H9 (cell line): ENCODE results near the gene ICE1. TPM values are rescaled to one million over a fixed set of nuclear protein-coding genes. Genes with fewer than 3 reads are reported as not detected.

Experiments used
- DNase-seq: peaks from one replicate; pipeline ENCODE4 v3.0.0-alpha.2; 2017
- H2AFZ ChIP-seq: one replicate; pipeline ENCODE4 v1.6.1; 2013; ENCODE audit warnings: mild to moderate bottlenecking, low read length, control low read depth, moderate library complexity
- H2AK5ac ChIP-seq: 2 replicates; pipeline ENCODE4 v1.6.1; 2013; ENCODE audit warnings: low read length, control low read depth, mixed read lengths; ENCODE audit not compliant: insufficient read length
- H2BK120ac ChIP-seq: one replicate; pipeline ENCODE4 v1.6.1; 2013; ENCODE audit warnings: low read depth, mild to moderate bottlenecking, low read length, control low read depth, inconsistent platforms; ENCODE audit not compliant: poor library complexity, severe bottlenecking
- H2BK12ac ChIP-seq: 2 replicates; pipeline ENCODE4 v1.6.1; 2013; ENCODE audit warnings: low read length, control low read depth, mixed read lengths, low read depth; ENCODE audit not compliant: insufficient read length
- H2BK15ac ChIP-seq: 2 replicates; pipeline ENCODE4 v1.6.1; 2013; ENCODE audit warnings: low read depth, low read length, control low read depth
- H2BK20ac ChIP-seq: one replicate; pipeline ENCODE4 v1.6.1; 2013; ENCODE audit warnings: low read depth, mild to moderate bottlenecking, low read length, control low read depth, inconsistent platforms; ENCODE audit not compliant: poor library complexity, severe bottlenecking
- H2BK5ac ChIP-seq: 2 replicates; pipeline ENCODE4 v1.6.1; 2013; ENCODE audit warnings: low read length, control low read depth, mixed read lengths; ENCODE audit not compliant: insufficient read length
- H3K14ac ChIP-seq: 2 replicates; pipeline ENCODE4 v1.6.1; 2013; ENCODE audit warnings: low read length, control low read depth; ENCODE audit not compliant: insufficient read depth
- H3K18ac ChIP-seq: 2 replicates; pipeline ENCODE4 v1.6.1; 2013; ENCODE audit warnings: low read depth, mild to moderate bottlenecking, mixed read lengths, low read length, control low read depth; ENCODE audit not compliant: insufficient read length
- H3K23ac ChIP-seq: 2 replicates; pipeline ENCODE4 v1.6.1; 2013; ENCODE audit warnings: low read length, control low read depth, mixed read lengths, low read depth; ENCODE audit not compliant: insufficient read length
- H3K23me2 ChIP-seq: 2 replicates; pipeline ENCODE4 v1.6.1; 2013; ENCODE audit warnings: low read depth, mild to moderate bottlenecking, mixed read lengths, low read length, control low read depth; ENCODE audit not compliant: insufficient read length, poor library complexity, severe bottlenecking
- H3K27ac ChIP-seq: 2 replicates; pipeline ENCODE4 v1.5.1; 2013; ENCODE audit warnings: low read length, control low read depth, mixed read lengths, low read depth; ENCODE audit not compliant: insufficient read length
- H3K27me3 ChIP-seq: 2 replicates; pipeline ENCODE4 v1.6.1; 2013; ENCODE audit warnings: low read length, control low read depth, inconsistent platforms; ENCODE audit not compliant: insufficient read depth
- H3K4ac ChIP-seq: 2 replicates; pipeline ENCODE4 v1.6.1; 2013; ENCODE audit warnings: low read depth, mild to moderate bottlenecking, control low read depth, inconsistent platforms, low read length, moderate library complexity
- H3K4me1 ChIP-seq: 2 replicates; pipeline ENCODE4 v1.6.1; 2013; ENCODE audit warnings: low read length, control low read depth, inconsistent platforms; ENCODE audit not compliant: insufficient read depth
- H3K4me2 ChIP-seq: 2 replicates; pipeline ENCODE4 v1.6.1; 2013; ENCODE audit warnings: low read length, control low read depth, mixed read lengths; ENCODE audit not compliant: insufficient read length, insufficient read depth
- H3K56ac ChIP-seq: 2 replicates; pipeline ENCODE4 v1.6.1; 2013; ENCODE audit warnings: low read depth, mild to moderate bottlenecking, mixed read lengths, low read length, control low read depth; ENCODE audit not compliant: insufficient read length
- H3K79me1 ChIP-seq: 2 replicates; pipeline ENCODE4 v1.6.1; 2013; ENCODE audit warnings: low read depth, mild to moderate bottlenecking, moderate library complexity, low read length, control low read depth, inconsistent platforms; ENCODE audit not compliant: insufficient read depth, poor library complexity, severe bottlenecking
- H3K79me2 ChIP-seq: 2 replicates; pipeline ENCODE4 v1.6.1; 2013; ENCODE audit warnings: low read length, control low read depth, inconsistent platforms; ENCODE audit not compliant: insufficient read depth
- H3K9ac ChIP-seq: 2 replicates; pipeline ENCODE4 v1.6.1; 2013; ENCODE audit warnings: low read length, control low read depth, mixed read lengths; ENCODE audit not compliant: insufficient read length; ENCODE audit errors: extremely low read depth
- H3K9me3 ChIP-seq: one replicate; pipeline ENCODE4 v1.6.1; 2013; ENCODE audit warnings: low read depth, low read length, inconsistent platforms; ENCODE audit not compliant: control insufficient read depth
- H3T11ph ChIP-seq: one replicate; pipeline ENCODE4 v1.6.1; 2013; ENCODE audit warnings: mild to moderate bottlenecking, low read length, control low read depth, inconsistent platforms
- H4K20me1 ChIP-seq: one replicate; pipeline ENCODE4 v1.6.1; 2013; ENCODE audit not compliant: control insufficient read depth, insufficient read length, insufficient read depth
- H4K5ac ChIP-seq: 2 replicates; pipeline ENCODE4 v1.6.1; 2013; ENCODE audit warnings: low read depth, mild to moderate bottlenecking, mixed read lengths, low read length, control low read depth; ENCODE audit not compliant: insufficient read length
- H4K8ac ChIP-seq: replicated peaks from 2 replicates; pipeline ENCODE4 v1.6.1; 2013; ENCODE audit warnings: low read length, control low read depth, mixed read lengths, low read depth; ENCODE audit not compliant: insufficient read length
- H4K91ac ChIP-seq: 2 replicates; pipeline ENCODE4 v1.6.1; 2013; ENCODE audit warnings: low read depth, mild to moderate bottlenecking, moderate library complexity, mixed read lengths, low read length, control low read depth; ENCODE audit not compliant: insufficient read length
- H3K27ac Mint-ChIP-seq, 3 experiments: 2 replicates in 2 of 3; 3 replicates in 1 of 3; pipeline ENCODE4 v1.8.0; 2020 to 2021; ENCODE audit warnings: mixed read lengths in 3 of 3, mild to moderate bottlenecking in 1 of 3, moderate library complexity in 1 of 3
- H3K27me3 Mint-ChIP-seq: 2 replicates; pipeline ENCODE4 v1.8.0; 2021; ENCODE audit warnings: low read depth, mild to moderate bottlenecking, moderate library complexity, mixed read lengths
- H3K36me3 Mint-ChIP-seq, 3 experiments: 2 replicates in 2 of 3; 3 replicates in 1 of 3; pipeline ENCODE4 v1.8.0; 2020 to 2021; ENCODE audit warnings: low read depth in 3 of 3, mixed read lengths in 3 of 3; ENCODE audit not compliant: insufficient read depth in 1 of 3
- H3K4me1 Mint-ChIP-seq, 2 experiments: 2 replicates each; pipeline ENCODE4 v1.8.0; 2020; ENCODE audit warnings: mixed read lengths in 2 of 2
- H3K4me3 Mint-ChIP-seq, 2 experiments: 2 replicates in 1 of 2; 3 replicates in 1 of 2; pipeline ENCODE4 v1.8.0; 2020 to 2021; ENCODE audit warnings: mild to moderate bottlenecking in 2 of 2, mixed read lengths in 2 of 2, moderate library complexity in 1 of 2
- H3K9me3 Mint-ChIP-seq, 2 experiments: 2 replicates in 1 of 2; 3 replicates in 1 of 2; pipeline ENCODE4 v1.8.0; 2020; ENCODE audit warnings: mild to moderate bottlenecking in 2 of 2, mixed read lengths in 2 of 2, moderate library complexity in 1 of 2
- WGBS: extraction: QIAGEN DNeasy Blood & Tissue Kit; methylation state at CpG from one replicate; pipeline ENCODE4 v1.1.7; 2013; ENCODE audit warnings: missing lambda C conversion rate, low lambda C conversion rate, mixed read lengths; ENCODE audit not compliant: insufficient read length; ENCODE audit errors: extremely low coverage; 5-methylcytosine and 5-hydroxymethylcytosine counted together
- total RNA-seq: library from RNA; stranded (reverse); gene quantifications from 2 replicates; pipeline ENCODE4 v1.2.1, GENCODE V29; 2021
- TF ChIP-seq, protein P1 (sequence below): fragments of 200-600 bp; sonication (generic); conservative IDR thresholded peaks from 3 replicates; pipeline ENCODE4 v1.8.0; 2021; ENCODE audit warnings: antibody characterized with exemption, mild to moderate bottlenecking

Gene ICE1
- total RNA-seq, 1 experiment from 2014 or later = 45.1 TPM

DNA sequence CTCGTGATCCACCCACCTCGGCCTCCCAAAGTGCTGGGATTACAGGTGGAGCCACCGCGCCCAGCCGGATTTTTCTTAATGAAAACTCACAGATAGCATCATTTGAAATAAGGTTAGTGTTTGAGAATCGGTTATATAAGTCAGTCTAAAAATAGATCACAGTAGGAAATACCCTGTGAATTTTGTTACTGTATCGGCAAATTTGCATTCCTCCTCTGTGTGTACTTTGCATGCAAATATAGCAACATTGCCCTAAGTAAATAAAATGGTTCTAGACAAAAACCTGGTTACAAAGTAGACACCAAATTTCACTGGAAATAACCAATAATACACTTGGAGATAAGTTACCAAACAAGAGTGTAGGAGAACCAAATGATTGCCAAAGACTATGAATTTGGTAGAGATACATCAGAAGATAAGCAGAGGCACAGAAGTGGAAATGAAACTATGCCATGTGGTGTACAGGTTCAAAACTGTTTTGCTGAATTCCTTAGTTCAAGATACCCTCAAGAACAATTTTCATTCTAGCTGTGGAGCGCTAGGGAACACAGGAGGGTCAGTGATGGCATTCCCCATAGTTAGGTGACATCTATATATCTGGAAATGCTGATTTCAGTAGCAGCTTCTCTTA is 58.1 kb downstream of the ICE1 start:
- Histone ChIP-seq H4K5ac (no peak overlapping the region), H3K23me2 (no peaks in the 10 kb centered on the region), H3K79me2 (no peaks in the 10 kb centered on the region), H3T11ph (no peak overlapping the region), H3K9me3 (no peaks in the 10 kb centered on the region), H3K79me1 (no peaks in the 10 kb centered on the region), H3K14ac (no peak overlapping the region), H2BK12ac (no peak overlapping the region), H3K27ac (no peak overlapping the region), H2BK20ac (no peak overlapping the region), H4K8ac (no peak overlapping the region), H3K4ac (no peak overlapping the region), H3K56ac (no peak overlapping the region), H2BK15ac (no peak overlapping the region), H3K9ac (no peak overlapping the region), H4K91ac (no peak overlapping the region), H2BK5ac (no peak overlapping the region), H3K23ac (no peak overlapping the region), H3K4me1 (no peaks in the 10 kb centered on the region), H2AK5ac (no peak overlapping the region), H3K18ac (no peak overlapping the region), H2BK120ac (no peak overlapping the region), H4K20me1 (no peaks in the 10 kb centered on the region), H3K4me2 (no peak overlapping the region), H3K27me3 (no peaks in the 10 kb centered on the region), H2AFZ (no peak overlapping the region)
- TF ChIP-seq, protein P1, sequence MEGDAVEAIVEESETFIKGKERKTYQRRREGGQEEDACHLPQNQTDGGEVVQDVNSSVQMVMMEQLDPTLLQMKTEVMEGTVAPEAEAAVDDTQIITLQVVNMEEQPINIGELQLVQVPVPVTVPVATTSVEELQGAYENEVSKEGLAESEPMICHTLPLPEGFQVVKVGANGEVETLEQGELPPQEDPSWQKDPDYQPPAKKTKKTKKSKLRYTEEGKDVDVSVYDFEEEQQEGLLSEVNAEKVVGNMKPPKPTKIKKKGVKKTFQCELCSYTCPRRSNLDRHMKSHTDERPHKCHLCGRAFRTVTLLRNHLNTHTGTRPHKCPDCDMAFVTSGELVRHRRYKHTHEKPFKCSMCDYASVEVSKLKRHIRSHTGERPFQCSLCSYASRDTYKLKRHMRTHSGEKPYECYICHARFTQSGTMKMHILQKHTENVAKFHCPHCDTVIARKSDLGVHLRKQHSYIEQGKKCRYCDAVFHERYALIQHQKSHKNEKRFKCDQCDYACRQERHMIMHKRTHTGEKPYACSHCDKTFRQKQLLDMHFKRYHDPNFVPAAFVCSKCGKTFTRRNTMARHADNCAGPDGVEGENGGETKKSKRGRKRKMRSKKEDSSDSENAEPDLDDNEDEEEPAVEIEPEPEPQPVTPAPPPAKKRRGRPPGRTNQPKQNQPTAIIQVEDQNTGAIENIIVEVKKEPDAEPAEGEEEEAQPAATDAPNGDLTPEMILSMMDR = no peak
- no peak for DNase-seq
- no peak overlapping the region for H3K4me3 Mint-ChIP-seq
- no CpG with 5 or more reads among the region's 8 CpGs for WGBS
- no peak overlapping the region for H3K27ac Mint-ChIP-seq
- H3K27me3 Mint-ChIP-seq = no peaks in the 10 kb centered on the region
- peaks cover 33 to 55% (median 48%) of the 10 kb centered on the region in 3 experiments; a peak in 6 of 7 replicates for H3K36me3 Mint-ChIP-seq
- no peaks in the 10 kb centered on the region for H3K9me3 Mint-ChIP-seq
- H3K4me1 Mint-ChIP-seq = peaks cover 13 to 16% of the 10 kb centered on the region in 2 experiments
